OCI-LY1 (cell line): ENCODE data around the gene SAP130.

Experiments
- EZH2 ChIP-seq: fragments of 200-600 bp; sonication (generic), shearing (Covaris generic); IDR thresholded peaks from 2 replicates; pipeline ENCODE4 v1.8.0; 2017; ENCODE audit warnings: borderline replicate concordance, mixed run types, mild to moderate bottlenecking, antibody characterized with exemption, low read length, moderate library complexity, mixed read lengths
- TF ChIP-seq, protein P1 (sequence below): fragments of 200-600 bp; sonication (generic), shearing (Covaris generic); IDR thresholded peaks from 2 replicates; pipeline ENCODE4 v1.5.1; 2017; ENCODE audit warnings: mild to moderate bottlenecking, antibody characterized with exemption, low read length, moderate library complexity, mixed read lengths

DNA sequence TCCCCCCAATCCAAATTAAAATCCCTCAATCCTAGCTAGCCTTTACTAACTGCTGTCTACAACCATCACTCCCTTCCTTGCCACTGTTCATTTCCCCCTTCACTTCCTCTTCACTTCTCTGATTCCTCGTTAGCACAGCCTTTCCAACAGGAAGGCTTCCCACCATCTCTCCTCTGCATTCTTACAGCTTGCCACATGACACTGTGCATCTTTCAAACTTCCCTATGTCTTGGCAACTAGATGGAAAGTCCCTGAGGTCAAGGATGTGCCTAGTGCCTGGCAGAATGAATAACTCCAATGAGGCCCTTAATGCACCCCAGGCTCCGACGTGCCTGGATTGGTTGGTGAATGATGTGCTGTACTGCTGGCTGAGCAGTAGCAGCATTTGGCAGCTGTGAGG is 15.2 kb downstream of the SAP130 start:
- TF ChIP-seq, protein P1, sequence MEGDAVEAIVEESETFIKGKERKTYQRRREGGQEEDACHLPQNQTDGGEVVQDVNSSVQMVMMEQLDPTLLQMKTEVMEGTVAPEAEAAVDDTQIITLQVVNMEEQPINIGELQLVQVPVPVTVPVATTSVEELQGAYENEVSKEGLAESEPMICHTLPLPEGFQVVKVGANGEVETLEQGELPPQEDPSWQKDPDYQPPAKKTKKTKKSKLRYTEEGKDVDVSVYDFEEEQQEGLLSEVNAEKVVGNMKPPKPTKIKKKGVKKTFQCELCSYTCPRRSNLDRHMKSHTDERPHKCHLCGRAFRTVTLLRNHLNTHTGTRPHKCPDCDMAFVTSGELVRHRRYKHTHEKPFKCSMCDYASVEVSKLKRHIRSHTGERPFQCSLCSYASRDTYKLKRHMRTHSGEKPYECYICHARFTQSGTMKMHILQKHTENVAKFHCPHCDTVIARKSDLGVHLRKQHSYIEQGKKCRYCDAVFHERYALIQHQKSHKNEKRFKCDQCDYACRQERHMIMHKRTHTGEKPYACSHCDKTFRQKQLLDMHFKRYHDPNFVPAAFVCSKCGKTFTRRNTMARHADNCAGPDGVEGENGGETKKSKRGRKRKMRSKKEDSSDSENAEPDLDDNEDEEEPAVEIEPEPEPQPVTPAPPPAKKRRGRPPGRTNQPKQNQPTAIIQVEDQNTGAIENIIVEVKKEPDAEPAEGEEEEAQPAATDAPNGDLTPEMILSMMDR: no peak
- no peak for TF ChIP-seq EZH2
